ENCODE data around the gene ZNF362. TPM values are rescaled to one million over a fixed set of nuclear protein-coding genes. Genes with fewer than 3 reads are reported as not detected.
A peak's percentile ranks its signal among the peaks of the same experiment; 100 is the strongest.
"Not testable (repeated sequence)": the region's sequence is repeated elsewhere in the genome, so short reads cannot be mapped to it uniquely, and the experiment has no call there.

Gene ZNF362
- total RNA-seq, 1 donor from 2014 or later = 11.4 TPM

DNA sequence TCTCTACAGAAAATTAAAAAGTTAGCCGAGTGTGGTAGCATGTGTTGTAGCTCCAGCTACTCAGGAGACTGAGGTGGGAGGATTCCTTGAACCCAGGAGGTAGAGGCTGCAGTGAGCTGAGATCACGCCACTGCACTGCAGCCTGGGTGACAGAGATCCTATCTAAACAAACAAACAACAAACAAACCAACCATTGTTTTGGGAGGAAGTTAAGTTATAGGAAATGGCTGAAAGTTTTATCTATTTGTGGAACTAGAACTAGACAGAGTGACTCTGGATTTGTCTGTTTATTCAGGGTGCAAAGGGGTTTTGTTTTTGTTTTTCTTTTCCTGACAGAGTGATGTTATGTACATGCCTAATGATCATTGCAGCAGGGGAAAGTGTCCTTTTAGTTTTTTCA is 31.0 kb downstream of the ZNF362 start:
- no peak for DNase-seq

DNA sequence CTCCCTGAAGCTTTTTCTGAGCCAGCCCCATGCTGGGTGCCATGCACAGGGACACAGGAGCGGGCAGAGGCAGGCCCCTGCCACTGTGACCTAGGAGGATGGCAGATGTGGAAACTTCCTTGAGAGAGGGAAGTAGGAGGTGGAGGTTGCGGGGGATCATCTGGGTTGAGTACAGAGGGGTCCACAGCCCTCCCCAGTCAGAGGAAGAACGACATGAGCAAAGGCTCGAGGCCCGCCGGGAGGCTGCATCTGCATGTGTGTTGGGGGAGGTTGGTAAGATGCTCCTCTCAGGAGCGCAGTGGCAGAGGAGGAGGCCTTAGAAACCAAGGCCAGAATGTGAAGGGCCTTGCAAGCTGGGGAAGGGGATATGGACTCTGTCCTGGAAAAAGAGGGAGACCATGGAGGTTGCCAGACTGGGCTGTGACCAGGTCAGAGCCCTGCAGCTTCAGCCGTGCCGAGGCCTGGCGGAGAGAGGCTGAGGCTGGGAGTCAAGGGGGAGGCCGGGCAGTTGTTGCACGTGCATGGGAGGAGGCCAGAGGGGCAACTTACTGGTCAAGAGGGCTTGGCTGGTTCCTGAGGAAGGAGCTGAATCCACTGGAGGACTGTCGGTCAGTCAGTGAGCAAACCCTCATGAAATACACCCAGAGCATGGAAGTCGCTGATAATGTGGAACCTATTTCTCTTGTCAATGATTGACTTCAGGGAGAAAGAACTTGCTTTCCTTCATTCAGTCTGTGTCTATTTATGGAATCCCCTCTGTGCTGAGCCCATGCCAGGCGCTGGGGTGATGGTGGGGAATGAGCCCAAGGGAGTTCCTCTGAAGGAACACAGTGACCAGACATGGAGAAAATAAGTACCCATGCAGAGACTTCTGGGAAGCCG is 32.9 kb downstream of the ZNF362 start:
- no peak for DNase-seq

DNA sequence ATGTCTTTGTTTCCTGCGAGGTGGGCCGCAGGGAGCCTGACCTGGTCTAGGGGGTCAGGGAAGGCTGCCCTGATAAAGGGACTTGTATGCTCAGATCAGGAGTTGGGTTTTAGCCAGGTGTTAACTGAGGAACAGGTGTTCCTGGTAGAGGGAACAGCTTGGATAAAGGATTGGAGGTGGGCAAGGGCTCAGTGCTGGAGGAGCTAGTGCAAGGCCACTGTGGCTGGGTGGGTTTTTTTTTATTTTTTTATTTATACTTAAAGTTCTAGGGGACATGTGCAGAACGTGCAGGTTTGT is 33.5 kb downstream of the ZNF362 start:
- no peak for DNase-seq

DNA sequence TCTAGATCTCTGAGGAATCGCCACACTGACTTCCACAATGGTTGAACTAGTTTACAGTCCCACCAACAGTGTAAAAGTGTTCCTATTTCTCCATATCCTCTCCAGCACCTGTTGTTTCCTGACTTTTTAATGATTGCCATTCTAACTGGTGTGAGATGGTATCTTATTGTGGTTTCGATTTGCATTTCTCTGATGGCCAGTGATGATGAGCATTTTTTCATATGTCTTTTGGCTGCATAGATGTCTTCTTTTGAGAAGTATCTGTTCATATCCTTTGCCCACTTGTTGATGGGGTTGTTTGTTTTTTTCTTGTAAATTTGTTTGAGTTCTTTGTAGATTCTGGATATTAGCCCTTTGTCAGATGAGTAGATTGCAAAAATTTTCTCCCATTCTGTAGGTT is 34.3 kb downstream of the ZNF362 start:
- not testable (repeated sequence) for DNase-seq

DNA sequence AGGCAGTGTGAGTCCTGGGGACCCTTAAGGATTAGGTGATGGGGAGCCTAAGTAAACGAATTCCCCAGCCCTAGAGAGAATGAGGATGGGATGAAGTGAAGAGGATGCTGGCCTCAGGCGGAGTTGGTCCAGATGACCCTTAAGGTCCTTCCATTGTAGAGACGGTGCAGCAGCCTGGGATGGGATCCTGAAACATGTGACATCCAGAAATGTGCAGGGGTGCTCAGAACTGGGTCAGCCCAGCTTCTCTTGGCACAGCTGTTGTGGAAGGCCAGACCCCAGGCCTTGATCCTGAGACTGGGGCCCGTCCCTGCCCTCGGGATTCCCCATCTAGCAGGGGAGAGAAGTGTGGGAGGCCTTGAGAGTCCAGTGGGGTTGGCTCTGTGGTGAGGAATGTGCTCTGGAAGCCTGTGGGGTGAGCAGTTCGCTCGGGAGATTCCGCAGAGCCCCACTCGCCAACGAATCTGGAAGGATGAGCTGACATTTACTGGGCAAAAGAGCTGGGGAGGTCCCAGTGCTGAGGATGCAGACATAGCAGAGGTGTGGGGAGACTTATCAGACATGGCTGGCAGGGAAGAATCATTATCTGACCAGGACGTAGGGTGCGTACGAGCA is 36.5 kb downstream of the ZNF362 start:
- no peak for DNase-seq

DNA sequence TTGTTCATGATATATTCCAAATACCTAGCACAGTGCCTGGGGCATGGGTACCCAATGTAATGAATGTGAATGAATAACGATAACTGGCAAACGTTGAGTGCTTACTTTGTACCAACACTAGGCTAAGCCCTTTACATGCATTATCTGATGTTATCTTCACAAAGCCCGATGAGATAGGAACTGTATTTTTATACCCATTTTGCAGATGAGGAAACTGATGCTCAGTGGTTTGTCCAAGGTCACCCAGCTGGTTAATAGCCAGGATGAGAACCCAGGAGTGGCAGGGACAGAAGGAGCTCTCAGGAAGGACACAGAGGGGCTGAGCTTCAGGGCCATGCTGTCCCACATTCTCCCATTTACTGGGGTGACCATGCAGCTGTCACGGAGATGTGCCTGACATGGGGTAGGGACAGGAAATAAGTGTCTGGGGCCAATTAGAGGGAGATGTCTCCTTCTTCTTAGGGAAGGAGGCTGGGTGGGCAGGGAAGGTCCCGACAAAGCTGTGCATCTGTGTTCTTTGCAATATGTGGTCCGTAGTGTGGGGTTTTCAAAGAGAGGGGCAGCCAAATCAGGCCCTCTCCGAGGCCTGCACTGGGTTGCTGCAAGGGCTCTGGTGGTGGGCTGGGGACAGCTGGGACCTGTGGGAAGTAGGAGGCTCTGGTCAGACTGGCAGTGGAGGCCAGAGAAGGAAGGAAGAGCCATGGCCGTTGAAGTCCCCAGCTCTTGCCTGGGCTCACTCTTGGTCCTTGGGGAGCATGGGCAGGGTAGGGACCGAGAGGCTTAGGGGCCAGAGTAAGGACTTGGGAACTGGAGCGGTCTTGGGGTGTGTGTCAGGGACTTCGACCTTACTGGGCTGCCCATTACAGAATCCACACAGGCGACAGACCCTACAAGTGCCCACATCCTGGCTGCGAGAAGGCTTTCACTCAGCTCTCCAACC is 38.0 kb downstream of the ZNF362 start:
- DNase-seq = no peak

DNA sequence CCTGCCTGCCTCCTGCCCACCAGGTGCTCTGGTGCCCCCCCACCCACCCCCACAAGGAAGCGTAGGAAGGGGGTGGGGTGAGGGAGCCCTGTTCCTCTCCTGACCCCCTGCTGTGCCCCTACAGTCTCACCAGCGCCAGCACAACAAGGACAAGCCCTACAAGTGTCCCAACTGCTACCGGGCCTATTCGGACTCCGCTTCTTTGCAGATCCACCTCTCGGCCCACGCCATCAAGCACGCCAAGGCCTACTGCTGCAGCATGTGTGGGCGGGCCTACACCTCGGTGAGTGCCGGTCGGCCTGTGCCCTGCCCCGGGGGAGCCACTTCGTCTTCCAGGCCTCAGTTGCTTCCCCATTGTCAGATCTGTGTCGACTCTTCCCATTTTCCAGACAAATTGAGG is 38.7 kb downstream of the ZNF362 start:
- DNase-seq = no peak

DNA sequence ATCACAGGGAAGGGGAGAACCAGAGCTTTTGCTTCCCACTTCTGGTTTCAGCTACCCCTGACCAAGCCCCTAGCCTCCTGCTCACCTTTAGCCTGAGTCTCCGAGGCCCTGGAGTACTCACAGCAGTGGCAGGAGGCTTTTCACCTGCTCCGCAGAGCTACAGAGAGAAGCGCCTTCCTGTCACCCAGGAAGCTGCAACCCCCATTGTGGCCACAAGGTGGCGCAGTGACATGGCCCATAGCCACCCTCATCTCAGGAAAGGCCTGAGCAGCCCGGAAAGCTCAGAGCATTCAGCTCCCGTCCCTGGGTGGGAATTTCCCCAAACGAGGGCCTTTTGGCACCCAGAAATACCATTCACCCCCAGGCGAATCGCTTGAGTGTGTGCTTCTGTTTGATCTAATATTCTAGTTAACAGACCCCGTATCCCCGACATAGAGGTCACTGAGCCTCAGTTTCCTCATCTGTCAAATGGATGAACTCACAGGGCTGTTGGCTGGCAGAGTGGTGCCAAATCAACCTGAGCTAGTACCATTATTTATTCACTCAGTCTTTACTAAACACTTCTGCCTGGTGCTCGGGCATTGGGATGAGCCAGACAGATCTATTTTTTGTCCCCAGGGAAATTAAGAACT is 39.3 kb downstream of the ZNF362 start:
- peak; percentile 93 for DNase-seq

DNA sequence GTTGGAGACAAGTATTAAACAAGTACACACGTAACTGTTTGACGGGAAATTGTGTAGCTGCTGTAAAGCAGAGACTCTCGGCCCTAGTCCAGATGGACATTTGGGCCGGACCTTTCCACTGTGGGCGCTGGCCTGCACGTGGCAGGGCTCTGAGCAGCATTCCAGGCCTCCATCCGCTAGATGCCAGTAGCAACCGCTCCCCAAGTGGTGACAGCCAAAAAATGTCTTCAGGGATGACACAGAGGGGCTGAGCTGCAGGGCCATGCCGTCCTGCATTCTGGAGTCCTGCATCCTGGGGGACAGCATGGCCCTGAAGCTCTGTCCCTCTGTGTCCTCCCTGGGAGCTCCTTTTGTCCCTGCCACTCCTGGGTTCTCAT is 39.8 kb downstream of the ZNF362 start:
- DNase-seq = no peak

DNA sequence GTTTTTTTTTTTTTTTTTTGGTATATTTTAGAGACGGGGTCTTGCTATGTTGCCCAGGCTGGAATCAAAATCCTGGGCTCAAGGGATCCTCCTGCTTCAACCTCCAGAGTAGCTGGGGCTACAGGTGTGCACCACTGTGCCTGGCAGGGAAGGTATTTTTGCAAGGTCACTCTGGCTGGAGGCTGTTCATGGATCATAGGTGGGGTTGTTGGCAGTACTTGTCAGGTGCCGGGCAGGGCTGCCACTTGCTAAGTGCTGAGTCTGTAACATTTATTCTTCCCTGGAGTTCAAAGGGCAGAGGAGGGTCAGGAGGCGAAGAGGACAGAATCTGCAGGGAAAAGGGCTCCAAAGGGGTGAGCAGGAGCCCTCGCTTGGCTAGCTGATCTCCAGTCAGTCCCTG is 40.5 kb downstream of the ZNF362 start:
- no peak for DNase-seq

DNA sequence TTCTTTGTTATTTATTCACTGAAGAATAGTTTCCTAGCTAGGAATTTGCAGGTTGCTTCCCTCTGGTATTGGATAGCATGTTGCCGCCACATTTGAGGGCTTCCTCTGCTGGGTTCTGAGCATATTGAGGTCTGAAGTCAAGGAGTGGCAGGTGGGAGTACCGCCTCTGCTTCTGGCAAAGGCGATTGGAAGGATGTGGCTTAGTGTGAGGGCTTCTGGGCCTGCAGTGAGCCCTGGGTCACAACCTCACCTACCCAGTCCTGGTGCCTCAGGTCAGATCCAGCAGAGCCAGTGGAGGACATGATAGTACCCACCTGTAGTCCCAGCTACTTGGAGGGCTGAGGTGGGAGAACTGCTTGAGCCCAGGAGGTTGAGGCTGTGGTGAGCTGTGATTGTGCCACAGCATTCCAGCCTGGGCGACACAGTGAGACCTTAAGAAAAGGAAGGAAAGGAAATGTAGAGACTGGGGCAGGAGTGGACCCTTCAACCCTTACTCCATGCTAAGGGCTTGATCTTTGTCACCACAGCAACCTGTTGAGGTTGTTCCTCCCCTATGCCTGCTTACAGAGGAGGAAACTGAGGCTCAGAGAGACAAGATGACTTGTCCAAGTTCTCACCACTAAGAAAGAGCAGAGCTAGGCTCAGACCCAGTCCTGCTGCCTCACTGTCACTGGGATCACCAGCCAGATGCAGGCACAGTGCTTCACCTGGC is 41.8 kb downstream of the ZNF362 start:
- DNase-seq = no peak

DNA sequence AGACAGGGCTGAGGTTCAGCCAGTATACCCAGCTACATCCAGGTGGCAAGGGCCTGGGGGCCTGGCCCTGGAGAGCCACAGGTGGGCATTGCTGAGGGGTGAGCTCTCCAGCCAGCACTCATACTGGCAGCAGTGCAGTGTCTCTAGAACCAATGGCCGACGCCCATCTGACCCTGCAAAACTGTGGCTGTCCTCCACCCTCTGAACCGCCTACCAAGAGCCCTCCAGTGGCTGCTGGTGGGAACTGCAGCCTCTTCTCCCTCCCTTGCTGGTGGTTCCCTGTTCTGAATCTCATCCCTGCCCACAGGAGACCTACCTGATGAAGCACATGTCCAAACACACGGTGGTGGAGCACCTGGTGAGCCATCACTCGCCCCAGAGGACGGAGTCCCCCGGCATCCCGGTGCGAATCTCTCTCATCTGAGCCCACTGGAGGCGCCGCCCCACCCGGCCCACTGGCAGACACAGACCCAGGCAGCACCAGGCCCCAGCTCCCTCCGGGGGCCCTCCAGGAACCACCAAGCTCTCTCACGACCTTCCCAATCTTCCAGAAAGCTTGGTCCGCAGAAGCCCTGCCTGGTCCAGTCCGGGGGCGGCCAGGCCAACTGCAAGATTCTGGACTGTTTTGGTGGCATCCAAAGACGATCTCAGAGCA is 42.5 kb downstream of the ZNF362 start:
- DNase-seq = peak; percentile 75

DNA sequence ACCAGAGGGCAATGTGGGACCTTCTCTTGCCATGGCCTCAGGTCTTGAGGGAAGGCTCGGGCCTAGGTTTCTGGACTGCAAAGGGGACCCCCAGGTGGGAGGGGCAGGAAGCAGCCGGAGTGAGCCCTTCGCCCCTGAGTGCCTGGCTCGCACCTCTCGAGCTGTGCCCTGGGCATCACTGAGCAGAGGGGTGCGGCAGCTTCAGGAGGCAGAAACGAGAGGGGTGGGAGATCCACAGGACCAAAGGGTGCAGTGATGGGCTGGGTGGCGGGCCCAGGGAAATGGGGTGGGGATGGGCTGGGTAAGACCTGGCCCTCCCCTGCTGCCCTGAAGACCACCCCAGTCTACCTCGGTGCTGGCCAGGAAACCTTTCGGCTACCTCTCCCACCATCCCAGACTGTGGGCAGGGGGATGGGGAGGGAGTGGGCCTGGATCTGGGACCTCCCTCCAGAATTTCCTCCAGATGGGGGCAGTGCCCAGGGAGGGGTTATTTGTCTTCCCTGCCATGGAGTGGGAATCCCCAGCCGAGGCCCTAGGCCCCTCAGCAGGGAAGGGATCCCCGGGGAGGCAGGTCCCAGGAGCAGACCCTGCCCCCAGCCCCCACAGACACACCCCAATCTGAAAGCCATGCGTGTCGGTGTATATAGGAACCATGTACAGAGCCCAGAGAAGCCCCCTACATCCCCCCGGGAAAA is 43.3 kb downstream of the ZNF362 start:
- DNase-seq = no peak

DNA sequence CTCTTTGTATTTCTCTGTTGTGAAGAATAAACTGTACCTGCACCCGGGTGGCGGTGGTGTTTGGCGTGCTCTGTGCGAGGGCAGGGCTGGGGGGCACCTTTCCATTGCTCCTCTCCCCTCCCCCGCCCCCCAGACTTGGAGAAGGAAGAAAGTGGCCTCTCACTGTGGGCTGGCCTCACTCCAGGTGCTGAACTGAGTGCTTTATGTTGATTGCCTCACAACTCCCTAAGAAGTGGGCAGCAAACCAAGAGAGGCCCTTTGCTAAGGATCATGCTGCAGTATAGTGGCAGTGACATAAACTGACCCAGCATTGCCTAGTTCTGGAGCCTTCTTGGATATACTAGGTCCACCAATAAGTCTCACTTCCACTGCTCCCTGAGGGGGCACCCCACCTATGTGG is 44.4 kb downstream of the ZNF362 start:
- DNase-seq = peak; percentile 83

DNA sequence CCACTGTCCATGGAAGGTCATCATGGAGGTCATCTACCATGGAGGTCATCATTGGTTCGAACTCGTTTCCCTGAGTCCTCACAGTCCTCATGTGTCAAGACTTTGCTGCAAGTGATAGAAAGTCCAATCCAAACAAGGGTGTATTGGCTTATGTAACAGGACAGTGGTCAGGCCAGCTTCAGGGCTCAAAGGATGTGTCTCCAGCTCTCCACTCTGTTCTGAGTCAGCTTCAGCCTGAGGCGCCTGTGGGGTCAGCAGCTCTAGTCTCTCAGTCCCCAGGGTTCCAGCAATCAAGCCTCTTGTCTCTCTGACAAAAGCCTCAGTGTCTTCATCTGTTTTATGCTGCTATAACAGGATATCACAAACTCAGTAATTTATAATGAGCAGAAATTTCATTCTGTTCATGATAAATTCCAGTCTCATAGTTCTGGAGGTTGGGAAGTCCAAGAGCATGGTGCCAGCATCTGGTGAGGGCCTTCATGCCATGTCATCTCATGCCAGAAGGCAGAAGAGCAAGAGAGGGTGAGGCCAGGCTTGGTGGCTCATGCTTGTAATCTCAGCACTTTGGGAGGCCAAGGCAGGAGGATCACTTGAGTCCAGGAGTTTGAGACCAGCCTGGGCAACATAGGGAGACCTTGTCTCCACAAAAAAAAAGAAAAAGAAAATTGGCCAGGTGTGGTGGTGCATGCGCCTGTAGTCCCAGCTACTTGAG is 45.1 kb downstream of the ZNF362 start:
- DNase-seq = no peak

DNA sequence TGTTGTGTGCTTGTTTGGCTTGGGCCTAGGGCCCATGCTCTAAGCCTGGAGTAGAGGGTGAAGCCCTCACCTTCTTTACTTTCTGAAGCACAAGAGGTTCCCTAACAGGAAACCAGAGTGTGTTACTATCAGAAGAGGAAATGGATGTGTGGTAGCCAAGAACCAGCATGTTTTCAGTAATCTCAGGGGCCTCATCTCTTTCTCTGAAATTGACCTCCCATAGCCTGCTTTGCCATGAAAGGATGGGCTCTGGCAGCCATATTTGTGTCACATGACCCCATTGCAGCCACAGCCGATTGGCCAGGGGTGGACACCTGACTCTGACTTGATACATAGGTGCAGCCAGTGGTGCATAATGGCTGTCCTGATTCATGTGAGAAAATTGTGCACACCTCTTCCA is 46.0 kb downstream of the ZNF362 start:
- DNase-seq = no peak

DNA sequence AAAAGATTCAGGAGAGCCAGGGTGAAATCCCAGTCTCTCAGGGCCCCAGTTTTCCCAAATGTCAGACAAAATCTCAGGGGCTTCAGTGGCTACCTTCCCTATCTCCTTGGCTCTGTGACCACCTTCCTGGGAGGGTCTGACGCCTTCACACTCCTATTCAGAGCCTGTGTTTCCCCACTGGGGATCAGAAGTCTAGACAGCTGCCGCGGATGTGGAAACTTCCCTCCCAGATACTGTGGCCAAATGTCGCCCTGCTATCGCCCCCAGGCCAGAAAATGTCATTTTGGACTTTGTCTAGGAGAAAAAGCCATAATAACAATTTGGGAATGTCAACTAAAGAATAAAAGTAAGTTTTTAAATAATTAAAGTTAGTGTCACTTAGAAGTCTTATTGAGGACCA is 48.7 kb downstream of the ZNF362 start:
- DNase-seq = no peak

DNA sequence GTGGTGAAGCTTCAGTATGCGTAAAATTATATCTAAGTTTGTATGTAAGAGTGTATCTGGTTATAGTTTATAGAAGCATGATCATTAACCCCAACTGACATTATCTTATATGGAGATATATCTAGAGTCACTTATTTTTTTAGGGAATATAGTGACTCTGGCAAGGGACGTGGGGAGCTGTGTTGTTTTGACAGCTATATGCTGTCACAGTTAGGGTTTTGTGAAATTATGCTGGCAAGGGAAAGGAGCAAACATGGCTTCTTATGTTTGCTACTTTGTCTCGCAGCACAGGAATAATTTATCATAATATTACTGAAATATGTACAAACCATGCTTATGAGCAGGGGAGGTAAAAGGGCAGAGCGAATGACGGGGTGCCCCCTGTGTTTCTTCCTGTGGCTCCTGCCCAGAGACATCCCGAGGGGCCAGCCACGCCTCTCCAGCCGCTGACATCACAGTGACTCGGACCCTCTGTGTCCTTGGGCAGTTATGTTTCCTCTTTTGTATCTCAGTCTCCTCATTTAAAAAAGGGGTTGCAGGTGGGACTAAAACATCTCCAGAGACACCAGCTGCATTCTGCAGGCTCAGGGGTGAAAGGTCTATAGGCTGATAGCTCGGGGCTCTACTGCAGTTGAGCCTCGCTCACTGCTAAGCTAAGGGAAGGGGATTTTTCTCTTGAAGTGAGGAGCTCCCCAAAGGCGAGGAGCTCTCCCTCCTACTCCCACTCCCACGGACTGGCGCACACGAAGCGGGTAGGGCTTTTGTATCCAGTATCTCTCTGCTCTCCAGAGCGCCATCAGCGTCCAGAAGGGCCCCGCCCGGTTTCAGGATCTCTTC is 49.7 kb downstream of the ZNF362 start:
- DNase-seq = no peak
